ENCODE measurements around the gene FHOD3.

The FHOD3 gene

DNA sequence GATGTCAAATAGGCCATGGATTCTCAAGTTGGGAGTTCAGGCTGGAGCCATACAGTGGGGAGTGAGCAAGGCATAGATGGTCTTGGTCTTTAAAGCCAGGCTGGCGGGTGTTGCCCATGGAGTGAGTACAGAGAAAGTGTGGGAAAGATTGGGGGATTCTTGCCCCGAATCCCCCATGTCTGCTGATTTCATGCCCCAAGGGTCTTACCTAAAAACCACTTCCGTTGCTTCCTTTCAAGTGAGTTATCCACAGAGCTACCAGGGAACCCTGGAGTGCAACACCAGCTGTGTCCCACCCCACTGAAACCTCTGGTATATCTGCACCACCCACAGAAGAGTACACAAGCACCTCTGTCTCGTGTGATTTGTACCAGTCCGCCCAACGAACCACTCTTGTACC lies 31.4 kb downstream of the FHOD3 start:
- no peaks in the 10 kb centered on the region for H4K20me1 ChIP-seq (ENCODE audit: insufficient read depth, low read length, poor library complexity, severe bottlenecking)
- H3F3A ChIP-seq (ENCODE audit: low read depth): no peaks in the 10 kb centered on the region
- H3K79me2 ChIP-seq (ENCODE audit: insufficient read depth, low read length): no peaks in the 10 kb centered on the region
- H3K4me1 ChIP-seq (ENCODE audit: insufficient read depth, low read length, poor library complexity, severe bottlenecking): no peaks in the 10 kb centered on the region
- TF ChIP-seq, protein P1, sequence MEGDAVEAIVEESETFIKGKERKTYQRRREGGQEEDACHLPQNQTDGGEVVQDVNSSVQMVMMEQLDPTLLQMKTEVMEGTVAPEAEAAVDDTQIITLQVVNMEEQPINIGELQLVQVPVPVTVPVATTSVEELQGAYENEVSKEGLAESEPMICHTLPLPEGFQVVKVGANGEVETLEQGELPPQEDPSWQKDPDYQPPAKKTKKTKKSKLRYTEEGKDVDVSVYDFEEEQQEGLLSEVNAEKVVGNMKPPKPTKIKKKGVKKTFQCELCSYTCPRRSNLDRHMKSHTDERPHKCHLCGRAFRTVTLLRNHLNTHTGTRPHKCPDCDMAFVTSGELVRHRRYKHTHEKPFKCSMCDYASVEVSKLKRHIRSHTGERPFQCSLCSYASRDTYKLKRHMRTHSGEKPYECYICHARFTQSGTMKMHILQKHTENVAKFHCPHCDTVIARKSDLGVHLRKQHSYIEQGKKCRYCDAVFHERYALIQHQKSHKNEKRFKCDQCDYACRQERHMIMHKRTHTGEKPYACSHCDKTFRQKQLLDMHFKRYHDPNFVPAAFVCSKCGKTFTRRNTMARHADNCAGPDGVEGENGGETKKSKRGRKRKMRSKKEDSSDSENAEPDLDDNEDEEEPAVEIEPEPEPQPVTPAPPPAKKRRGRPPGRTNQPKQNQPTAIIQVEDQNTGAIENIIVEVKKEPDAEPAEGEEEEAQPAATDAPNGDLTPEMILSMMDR (conservative IDR thresholded peaks at IDR 0.05; ENCODE audit: low read length): no peak
- TF ChIP-seq EZH2phosphoT487 (IDR thresholded peaks at IDR 0.05; ENCODE audit: borderline replicate concordance): no peak
- H3K4me2 ChIP-seq (ENCODE audit: low read depth, low read length, poor library complexity, severe bottlenecking): no peak overlapping the region
- no peak overlapping the region for H3K4me3 ChIP-seq (ENCODE audit: low read length, poor library complexity, severe bottlenecking)
- H3K9me2 ChIP-seq (replicated peaks; ENCODE audit: low read depth, low read length): no peaks in the 10 kb centered on the region
- no peaks in the 10 kb centered on the region for H3K36me3 ChIP-seq (ENCODE audit: insufficient read depth, low read length)
- H3K27me3 ChIP-seq (ENCODE audit: insufficient read depth, low read length, poor library complexity, severe bottlenecking): no peaks in the 10 kb centered on the region
- H3K9ac ChIP-seq (ENCODE audit: low read depth, low read length, poor library complexity, severe bottlenecking): no peak overlapping the region
- no peaks in the 10 kb centered on the region for H3K9me3 ChIP-seq (ENCODE audit: insufficient read depth, low read depth, low read length)
- no peak overlapping the region for H2AFZ ChIP-seq (ENCODE audit: low read length)

GRCh38 chr18:36329684-36330434 lies 32.3 kb downstream of the FHOD3 start:
- no peaks in the 10 kb centered on the region for H3K9me2 ChIP-seq (replicated peaks; ENCODE audit: low read depth, low read length)
- no peak overlapping the region for H2AFZ ChIP-seq (ENCODE audit: low read length)
- H3K4me2 ChIP-seq (ENCODE audit: low read depth, low read length, poor library complexity, severe bottlenecking): no peak overlapping the region
- no peaks in the 10 kb centered on the region for H3K36me3 ChIP-seq (ENCODE audit: insufficient read depth, low read length)
- no peaks in the 10 kb centered on the region for H4K20me1 ChIP-seq (ENCODE audit: insufficient read depth, low read length, poor library complexity, severe bottlenecking)
- no peaks in the 10 kb centered on the region for H3K79me2 ChIP-seq (ENCODE audit: insufficient read depth, low read length)
- H3K4me1 ChIP-seq (ENCODE audit: insufficient read depth, low read length, poor library complexity, severe bottlenecking): no peaks in the 10 kb centered on the region
- TF ChIP-seq EZH2phosphoT487 (IDR thresholded peaks at IDR 0.05; ENCODE audit: borderline replicate concordance): no peak
- TF ChIP-seq, protein P1 (conservative IDR thresholded peaks at IDR 0.05; ENCODE audit: low read length): no peak
- no peak overlapping the region for H3K9ac ChIP-seq (ENCODE audit: low read depth, low read length, poor library complexity, severe bottlenecking)
- H3F3A ChIP-seq (ENCODE audit: low read depth): no peaks in the 10 kb centered on the region
- no peaks in the 10 kb centered on the region for H3K9me3 ChIP-seq (ENCODE audit: insufficient read depth, low read depth, low read length)
- no peak overlapping the region for H3K4me3 ChIP-seq (ENCODE audit: low read length, poor library complexity, severe bottlenecking)
- no peaks in the 10 kb centered on the region for H3K27me3 ChIP-seq (ENCODE audit: insufficient read depth, low read length, poor library complexity, severe bottlenecking)

- no peak for TF ChIP-seq EZH2phosphoT487 (IDR thresholded peaks at IDR 0.05; ENCODE audit: borderline replicate concordance)
- no peaks in the 10 kb centered on the region for H4K20me1 ChIP-seq (ENCODE audit: insufficient read depth, low read length, poor library complexity, severe bottlenecking)
- no peaks in the 10 kb centered on the region for H3K9me3 ChIP-seq (ENCODE audit: insufficient read depth, low read depth, low read length)
- H3K27me3 ChIP-seq (ENCODE audit: insufficient read depth, low read length, poor library complexity, severe bottlenecking): no peaks in the 10 kb centered on the region
- H3K9ac ChIP-seq (ENCODE audit: low read depth, low read length, poor library complexity, severe bottlenecking): no peak overlapping the region
- no peaks in the 10 kb centered on the region for H3K4me1 ChIP-seq (ENCODE audit: insufficient read depth, low read length, poor library complexity, severe bottlenecking)
- no peak overlapping the region for H2AFZ ChIP-seq (ENCODE audit: low read length)
- no peak overlapping the region for H3K4me2 ChIP-seq (ENCODE audit: low read depth, low read length, poor library complexity, severe bottlenecking)
- H3K36me3 ChIP-seq (ENCODE audit: insufficient read depth, low read length): no peaks in the 10 kb centered on the region
- H3K9me2 ChIP-seq (replicated peaks; ENCODE audit: low read depth, low read length): no peaks in the 10 kb centered on the region
- H3F3A ChIP-seq (ENCODE audit: low read depth): no peaks in the 10 kb centered on the region
- H3K79me2 ChIP-seq (ENCODE audit: insufficient read depth, low read length): no peaks in the 10 kb centered on the region
- no peak overlapping the region for H3K4me3 ChIP-seq (ENCODE audit: low read length, poor library complexity, severe bottlenecking)
These were observed 33.0 kb downstream of the FHOD3 start for GRCh38 chr18:36330435-36331052.
